DOHH2 (cell line): ENCODE results near the gene DCAF10.
"Not testable (repeated sequence)": the region's sequence is repeated elsewhere in the genome, so short reads cannot be mapped to it uniquely, and the experiment has no call there.

Source experiments
- H3F3A ChIP-seq: fragments of 200-600 bp; sonication (generic), shearing (Covaris generic); 2 replicates; pipeline ENCODE4 v1.6.0; 2016; ENCODE audit warnings: antibody characterized with exemption, mild to moderate bottlenecking; ENCODE audit not compliant: control insufficient read depth, insufficient read depth
- H3K27ac ChIP-seq: fragments of 200-600 bp; sonication (generic); 2 replicates; pipeline ENCODE4 v1.5.1; 2014; ENCODE audit warnings: low read depth, mild to moderate bottlenecking, low read length, moderate library complexity
- H3K27me3 ChIP-seq: fragments of 200-600 bp; sonication (generic); 2 replicates; pipeline ENCODE4 v1.6.1; 2014; ENCODE audit warnings: mild to moderate bottlenecking, low read length, mixed read lengths; ENCODE audit not compliant: control insufficient read depth
- H3K36me3 ChIP-seq: fragments of 200-600 bp; sonication (generic); 2 replicates; pipeline ENCODE4 v1.6.1; 2014; ENCODE audit warnings: mild to moderate bottlenecking, low read length, moderate library complexity, mixed read lengths; ENCODE audit not compliant: control insufficient read depth
- H3K4me1 ChIP-seq: fragments of 200-600 bp; sonication (generic); 2 replicates; pipeline ENCODE4 v1.6.1; 2014; ENCODE audit warnings: mild to moderate bottlenecking, low read length, mixed read lengths; ENCODE audit not compliant: control insufficient read depth
- H3K4me2 ChIP-seq: fragments of 200-600 bp; sonication (generic); 2 replicates; pipeline ENCODE4 v1.6.0; 2014; ENCODE audit warnings: mild to moderate bottlenecking, low read length, moderate library complexity
- H3K4me3 ChIP-seq: fragments of 200-600 bp; sonication (generic); 2 replicates; pipeline ENCODE4 v1.5.1; 2014; ENCODE audit warnings: mild to moderate bottlenecking, low read length, mixed read lengths
- H3K79me2 ChIP-seq: fragments of 200-600 bp; sonication (generic); 2 replicates; pipeline ENCODE4 v1.6.1; 2014; ENCODE audit warnings: mild to moderate bottlenecking, low read length, mixed read lengths; ENCODE audit not compliant: control insufficient read depth
- H3K9me2 ChIP-seq: fragments of 200-600 bp; sonication (generic); replicated peaks from 2 replicates; pipeline ENCODE4 v1.6.1; 2014; ENCODE audit warnings: mild to moderate bottlenecking, low read length, mixed read lengths; ENCODE audit not compliant: control insufficient read depth
- H3K9me3 ChIP-seq: fragments of 200-600 bp; sonication (generic); 2 replicates; pipeline ENCODE4 v1.6.1; 2014; ENCODE audit warnings: antibody characterized with exemption, low read length, mixed read lengths; ENCODE audit not compliant: control insufficient read depth, insufficient read depth
- H4K20me1 ChIP-seq: fragments of 200-600 bp; sonication (generic); 2 replicates; pipeline ENCODE4 v1.6.0; 2014; ENCODE audit warnings: low read depth, mild to moderate bottlenecking, antibody characterized with exemption, low read length, moderate library complexity; ENCODE audit not compliant: control insufficient read depth, insufficient read depth
- CTCF ChIP-seq: fragments of 200-600 bp; sonication (generic); IDR thresholded peaks from one replicate; pipeline ENCODE4 v1.5.1; 2014; ENCODE audit warnings: antibody characterized with exemption, mild to moderate bottlenecking, low read depth, low read length; ENCODE audit not compliant: poor library complexity, severe bottlenecking
- EZH2phosphoT487 ChIP-seq: fragments of 200-600 bp; sonication (generic); IDR thresholded peaks from 2 replicates; pipeline ENCODE4 v1.6.1; 2017; ENCODE audit warnings: borderline replicate concordance, mild to moderate bottlenecking, antibody characterized with exemption, low read length, moderate library complexity, mixed read lengths

Gene DCAF10

DNA sequence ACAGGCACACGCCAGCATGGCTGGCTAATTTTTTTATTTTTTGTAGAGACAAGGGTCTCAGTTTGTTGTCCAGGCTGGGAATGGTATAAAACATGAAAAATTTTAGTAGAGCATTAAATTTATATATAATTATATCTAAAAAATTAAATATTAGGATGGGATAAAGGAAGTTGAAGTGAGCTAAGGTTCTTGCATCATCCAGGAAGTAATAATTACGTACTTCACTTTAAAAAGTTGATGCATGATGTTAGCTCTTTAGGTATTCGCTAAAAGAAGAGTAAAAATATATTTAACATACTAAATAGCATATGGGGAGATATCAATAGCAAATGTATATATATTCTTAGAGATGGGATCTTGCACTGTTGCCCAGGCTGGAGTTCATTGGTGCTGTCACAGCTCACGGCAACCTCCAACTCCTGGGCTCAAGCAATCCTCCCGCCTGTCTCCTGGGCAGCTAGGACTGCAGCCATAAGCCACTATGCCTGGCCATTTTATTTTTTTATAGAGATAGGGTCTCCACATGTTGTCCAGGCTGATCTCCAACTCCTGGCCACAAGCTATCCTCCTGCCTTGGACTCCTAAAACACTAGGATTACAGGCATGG lies 12.3 kb downstream of the DCAF10 start:
- Histone ChIP-seq H3K4me3 (no peak overlapping the region), H3K4me2 (no peak overlapping the region), H3K79me2 (peaks cover 45% of the 10 kb centered on the region), H3K9me3 (no peaks in the 10 kb centered on the region), H3F3A (no peaks in the 10 kb centered on the region), H4K20me1 (no peaks in the 10 kb centered on the region), H3K9me2 (no peaks in the 10 kb centered on the region), H3K27me3 (no peaks in the 10 kb centered on the region), H3K36me3 (no peaks in the 10 kb centered on the region; the same call in 1 of the 2 replicates), H3K27ac (no peak overlapping the region), H3K4me1 (peaks cover 3% of the 10 kb centered on the region; the same call in 1 of the 2 replicates)
- TF ChIP-seq EZH2phosphoT487 (no peak), CTCF (no peak)

GRCh38 chr9:37818849-37819248 lies 18.3 kb downstream of the DCAF10 start:
- Histone ChIP-seq H3K36me3 (peaks cover 24% of the 10 kb centered on the region), H3K4me2 (no peak overlapping the region), H3K4me1 (no peaks in the 10 kb centered on the region), H4K20me1 (no peaks in the 10 kb centered on the region), H3K27ac (no peak overlapping the region), H3K79me2 (peaks cover 11% of the 10 kb centered on the region), H3K9me3 (no peaks in the 10 kb centered on the region), H3K27me3 (no peaks in the 10 kb centered on the region), H3K9me2 (no peaks in the 10 kb centered on the region), H3F3A (no peaks in the 10 kb centered on the region), H3K4me3 (no peak overlapping the region)
- no peak for TF ChIP-seq CTCF
- TF ChIP-seq EZH2phosphoT487 = no peak

- peaks cover 35% of the 10 kb centered on the region for H3K36me3 ChIP-seq
- H3F3A ChIP-seq = no peaks in the 10 kb centered on the region
- H3K4me3 ChIP-seq = no peak overlapping the region
- peaks cover 5% of the 10 kb centered on the region; the same call in 1 of the 2 replicates for H3K79me2 ChIP-seq
- H3K9me2 ChIP-seq = no peaks in the 10 kb centered on the region
- no peaks in the 10 kb centered on the region for H3K27me3 ChIP-seq
- TF ChIP-seq EZH2phosphoT487 (no peak), CTCF (no peak)
- no peaks in the 10 kb centered on the region for H3K9me3 ChIP-seq
- no peak overlapping the region for H3K27ac ChIP-seq
- H4K20me1 ChIP-seq = no peaks in the 10 kb centered on the region
- no peaks in the 10 kb centered on the region for H3K4me1 ChIP-seq
- H3K4me2 ChIP-seq = no peak overlapping the region
Measured at GRCh38 chr9:37820142-37820541, 19.5 kb downstream of the DCAF10 start.

DNA sequence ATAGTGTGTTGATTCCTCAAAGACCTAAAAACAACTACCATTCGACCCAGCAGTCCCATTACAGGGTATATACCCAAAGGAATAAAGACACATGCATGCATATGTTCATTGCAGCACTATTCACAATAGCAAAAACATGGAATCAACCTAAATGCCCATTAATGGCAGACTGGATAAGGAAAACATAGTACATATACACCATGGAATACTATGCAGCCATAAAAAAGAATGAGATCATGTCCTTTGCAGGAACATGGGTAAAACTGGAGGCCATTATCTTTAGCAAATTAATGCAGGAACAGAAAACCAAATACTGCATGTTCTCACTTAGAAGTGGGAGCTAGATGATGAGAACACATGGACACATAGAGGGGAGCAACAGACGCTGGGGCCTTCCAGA lies 24.6 kb downstream of the DCAF10 start:
- H4K20me1 ChIP-seq, H3K4me1 ChIP-seq, H3K9me2 ChIP-seq, H3F3A ChIP-seq, H3K27me3 ChIP-seq, H3K27ac ChIP-seq, H3K4me3 ChIP-seq, H3K4me2 ChIP-seq, H3K79me2 ChIP-seq, H3K9me3 ChIP-seq: not testable (repeated sequence)
- peaks cover 42% of the 10 kb centered on the region for H3K36me3 ChIP-seq
